Frontal cortex (tissue), 4 donors: ENCODE data around the gene PKD2L2. TPM values are rescaled to one million over a fixed set of nuclear protein-coding genes. Genes with fewer than 3 reads are reported as not detected.
A peak's percentile ranks its signal among the peaks of the same experiment; 100 is the strongest.
"Not testable (repeated sequence)": the region's sequence is repeated elsewhere in the genome, so short reads cannot be mapped to it uniquely, and the experiment has no call there.

ENCODE experiments used
- DNase-seq, 2 donors: peaks; one replicate each; pipeline ENCODE4 v3.0.0; 2012; ENCODE audit warnings: low spot score in 2 of 2
- FAIRE-seq: peaks from 2 replicates; lab custom pipeline; 2012; peaks lifted over from hg19 to GRCh38; lab: Jason Lieb, UNC
- total RNA-seq: library from RNA; depleted of rRNA; stranded (reverse); fragments of >200 nt; gene quantifications from one replicate; pipeline ENCODE4 v1.2.3, GENCODE V29; 2014
- donor health status: control.
- donor health status: control.
- donor health status: control.

Gene PKD2L2
- total RNA-seq, 1 donor from 2014 or later = not detected

DNA sequence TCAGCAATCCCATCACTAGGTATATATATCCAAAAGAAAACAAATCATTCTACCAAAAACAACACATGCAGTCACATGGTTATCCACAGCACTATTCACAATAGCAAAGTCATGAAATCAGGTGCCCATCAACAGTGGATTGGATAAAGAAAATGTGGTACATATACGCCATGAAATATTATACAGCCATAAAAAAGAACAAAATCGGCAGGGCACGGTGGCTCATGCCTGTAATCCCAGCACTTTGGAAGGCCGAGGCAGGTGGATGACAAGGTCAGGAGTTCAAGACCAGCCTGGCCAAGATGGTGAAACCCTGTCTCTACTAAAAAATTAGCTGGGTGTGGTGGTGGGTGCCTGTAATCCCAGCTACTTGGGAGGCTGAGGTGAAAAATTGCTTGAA, 55.0 kb downstream of the PKD2L2 start:
- FAIRE-seq, DNase-seq: not testable (repeated sequence)

DNA sequence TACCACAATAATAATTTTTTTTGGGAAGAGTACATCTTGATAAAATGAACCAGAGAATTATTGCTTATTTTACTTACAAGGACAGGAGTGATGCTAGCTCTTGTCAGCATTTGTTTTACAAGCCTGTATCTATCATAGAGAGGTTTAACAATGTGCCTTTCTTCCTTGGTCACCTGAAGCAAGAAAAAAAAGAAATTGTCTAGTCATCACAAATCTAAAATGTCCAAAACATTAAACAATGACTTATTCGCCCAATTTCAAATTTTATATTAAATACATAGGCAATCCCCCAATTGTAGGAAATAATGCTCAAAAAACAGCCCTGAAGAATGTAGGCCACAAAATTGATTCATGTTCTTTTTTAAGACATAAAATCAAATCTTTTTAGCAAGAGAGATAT, 56.6 kb downstream of the PKD2L2 start:
- no peak for FAIRE-seq
- no peak for DNase-seq

DNA sequence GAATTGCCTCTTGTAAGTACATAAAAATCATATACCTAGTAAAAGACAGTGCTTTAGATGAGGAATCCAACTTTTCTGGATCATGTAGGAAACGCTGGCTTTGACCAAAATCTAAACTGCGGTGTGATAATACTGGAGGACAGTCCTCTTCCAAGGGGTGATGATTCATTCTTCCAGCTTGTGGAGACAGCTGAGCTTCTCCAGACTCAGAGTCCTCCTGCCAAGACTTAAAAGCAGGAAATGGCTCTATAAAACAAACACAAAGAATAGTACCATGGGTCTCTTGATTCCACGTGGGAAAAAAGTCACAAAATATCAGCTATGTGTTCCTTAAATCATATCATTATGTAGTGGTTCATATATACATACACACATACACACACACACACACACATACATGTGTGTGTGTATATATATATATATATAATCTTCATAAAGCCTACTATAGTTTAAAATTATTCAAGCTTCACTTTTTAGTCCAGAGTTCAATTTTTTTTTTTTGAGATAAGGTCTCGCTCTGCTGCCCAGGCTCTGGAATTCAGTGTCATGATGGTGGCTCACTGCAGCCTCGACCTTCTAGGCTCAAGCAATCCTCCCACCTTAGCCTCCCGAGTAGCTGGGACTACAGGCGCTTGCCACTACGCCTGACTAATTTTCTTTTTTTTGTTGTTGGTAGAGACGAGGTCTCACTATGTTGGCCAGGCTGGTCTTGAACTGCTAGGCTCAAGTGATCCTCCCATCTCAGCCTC, 65.0 kb downstream of the PKD2L2 start:
- DNase-seq = peak in 1 of 2 donors; percentile 22
- FAIRE-seq = no peak

DNA sequence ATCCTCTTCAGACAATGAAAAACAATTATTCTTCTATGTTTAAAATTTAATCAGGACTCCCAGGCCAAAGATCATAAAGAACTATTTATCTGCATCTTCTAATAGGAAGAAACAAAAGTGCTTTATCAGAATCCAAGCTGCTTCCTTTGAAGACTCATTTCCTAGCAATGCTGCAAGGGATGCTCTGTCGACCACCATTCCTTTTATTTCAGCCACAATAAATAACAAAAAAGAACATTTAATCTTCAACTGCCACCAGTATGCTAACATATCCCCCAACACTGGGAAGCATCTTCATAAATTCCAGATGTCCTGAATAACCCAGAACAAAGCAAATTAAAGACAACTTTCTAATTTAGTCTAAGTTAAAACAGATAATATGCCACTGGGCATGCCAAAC, 68.7 kb downstream of the PKD2L2 start:
- FAIRE-seq = no peak
- no peak for DNase-seq

DNA sequence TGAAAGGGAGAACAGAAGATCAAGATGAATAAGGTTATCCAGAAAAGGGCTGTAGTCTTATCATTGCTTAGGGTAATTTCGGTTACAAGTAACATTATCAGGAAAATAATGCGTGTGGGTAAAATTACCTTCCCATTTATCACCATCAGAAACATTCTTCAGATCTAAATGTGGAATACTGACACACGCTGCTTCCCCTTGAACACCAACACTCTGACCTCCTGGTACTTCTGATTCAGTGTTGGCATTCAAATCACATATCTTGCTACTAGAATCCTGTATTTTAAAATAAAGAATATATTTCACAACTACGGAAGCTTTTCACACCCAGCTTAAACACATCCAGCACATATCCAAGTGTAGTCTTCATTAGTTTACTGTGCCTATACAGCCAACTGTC, 70.2 kb downstream of the PKD2L2 start:
- DNase-seq (no peak), FAIRE-seq (no peak)

DNA sequence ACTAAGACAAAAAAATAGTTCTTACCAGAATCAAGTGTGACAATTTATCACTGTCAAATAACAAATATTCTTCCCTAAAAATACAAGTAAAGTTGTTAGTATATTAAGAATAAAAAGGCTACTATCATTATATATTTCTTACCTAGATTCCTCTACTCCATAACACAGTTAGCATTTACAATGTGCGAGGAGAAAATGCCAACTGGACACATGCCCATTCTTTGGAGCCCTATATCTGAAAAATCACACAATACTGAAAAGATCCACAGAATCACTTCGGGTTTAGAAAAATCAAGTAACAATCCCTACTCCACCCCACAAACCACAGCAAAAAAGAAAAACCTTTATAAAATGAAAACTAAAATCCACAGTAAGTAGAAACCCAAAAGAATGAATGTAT, 70.9 kb downstream of the PKD2L2 start:
- no peak for DNase-seq
- no peak for FAIRE-seq

GRCh38 chr5:137960819-137961218, 71.6 kb downstream of the PKD2L2 start:
- DNase-seq (no peak), FAIRE-seq (no peak)

DNA sequence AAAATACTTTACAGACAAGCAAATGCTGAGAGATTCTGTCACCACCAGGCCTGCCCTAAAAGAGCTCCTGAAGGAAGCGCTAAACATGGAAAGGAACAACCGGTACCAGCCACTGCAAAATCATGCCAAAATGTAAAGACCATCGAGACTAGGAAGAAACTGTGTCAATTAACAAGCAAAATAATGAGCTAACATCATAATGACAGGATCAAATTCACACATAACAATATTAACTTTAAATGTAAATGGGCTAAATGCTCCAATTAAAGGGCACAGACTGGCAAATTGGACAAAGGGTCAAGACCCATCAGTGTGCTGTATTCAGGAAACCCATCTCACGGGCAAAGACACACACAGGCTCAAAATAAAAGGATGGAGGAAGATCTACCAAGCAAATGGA, 81.1 kb downstream of the PKD2L2 start:
- not testable (repeated sequence) for FAIRE-seq, DNase-seq

DNA sequence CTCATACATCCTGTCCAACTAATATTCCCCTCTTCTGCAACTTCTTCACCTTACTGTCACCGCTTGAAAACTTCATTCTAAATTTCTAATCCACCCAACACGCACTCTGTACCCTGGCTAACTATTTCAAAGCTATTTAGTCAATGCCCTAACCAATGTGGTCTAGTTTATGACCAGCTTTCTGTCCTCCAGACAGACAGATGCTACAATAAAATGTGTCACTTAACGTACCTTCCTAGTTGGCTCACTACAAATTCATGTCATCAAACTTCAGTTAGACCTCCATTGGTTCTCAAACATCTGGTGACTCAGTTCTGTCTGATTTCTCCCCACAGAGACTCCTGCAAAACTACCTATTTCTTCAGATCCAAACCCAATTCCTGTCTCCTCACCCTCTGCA, 86.0 kb downstream of the PKD2L2 start:
- no peak for DNase-seq

GRCh38 chr5:137989419-137989818, 100.2 kb downstream of the PKD2L2 start:
- DNase-seq (no peak), FAIRE-seq (no peak)

More for the DNA sequence above, 86.0 kb downstream of the PKD2L2 start:
- no peak for FAIRE-seq

Other genes with a start within 250 kb of the PKD2L2 start
- 13.0 TPM for gene KLHL3, start 153.4 kb upstream of the PKD2L2 start, total RNA-seq
- gene HNRNPA0, start 135.1 kb upstream of the PKD2L2 start, total RNA-seq = 57.9 TPM
- gene MYOT, start 21.6 kb upstream of the PKD2L2 start, total RNA-seq = not detected
- gene FAM13B, start 143.6 kb downstream of the PKD2L2 start, total RNA-seq = 84.8 TPM
- 0.82 TPM for gene WNT8A, start 194.6 kb downstream of the PKD2L2 start, total RNA-seq
- gene NME5, start 250.0 kb downstream of the PKD2L2 start, total RNA-seq = 13.0 TPM